SK-N-SH (cell line): ENCODE data around the gene CFAP20DC. TPM values are rescaled to one million over a fixed set of nuclear protein-coding genes. Genes with fewer than 3 reads are reported as not detected.

Source experiments
- CTCF ChIA-PET: fragments of 300-600, 350-600 bp; formaldehyde crosslinking; extraction: SDS; loops from one replicate; lab custom pipeline; 2021; lab: Yijun Ruan, JAX
- POLR2A ChIA-PET: fragments of 350-600 bp; sonication (Branson Sonifier 250); formaldehyde crosslinking; extraction: SDS; loops from one replicate; lab custom pipeline; 2020; ENCODE audit warnings: antibody characterized with exemption, inconsistent platforms; lab: Yijun Ruan, JAX
- DNase-seq: peaks from one replicate; pipeline ENCODE4 v3.0.0; 2012
- H2AFZ ChIP-seq: fragments of 200-600 bp; sonication (generic); 2 replicates; pipeline ENCODE4 v1.8.1; 2016; ENCODE audit warnings: antibody characterized with exemption, mild to moderate bottlenecking, low read depth
- H3F3A ChIP-seq: fragments of 200-600 bp; sonication (generic); replicated peaks from 2 replicates; pipeline ENCODE3; 2016; ENCODE audit warnings: antibody characterized with exemption, mild to moderate bottlenecking; ENCODE audit not compliant: insufficient read depth
- H3K27ac ChIP-seq, 2 experiments: fragments of 200-500 bp in 1 of 2; fragments of 200-600 bp in 1 of 2; sonication (Bioruptor generic) in 1 of 2; sonication (generic), shearing (Covaris generic) in 1 of 2; 2 replicates each; pipeline versions ENCODE4 v1.5.1 to v1.6.1; 2014 to 2016; ENCODE audit warnings: low read depth in 2 of 2, inconsistent platforms in 1 of 2, low read length in 1 of 2, mild to moderate bottlenecking in 1 of 2, mixed read lengths in 1 of 2
- H3K27me3 ChIP-seq: fragments of 200-600 bp; sonication (generic), shearing (Covaris generic); 2 replicates; pipeline ENCODE4 v1.6.1; 2016; ENCODE audit warnings: mixed run types; ENCODE audit not compliant: insufficient read depth
- H3K36me3 ChIP-seq, 2 experiments: fragments of 200-500 bp in 1 of 2; fragments of 200-600 bp in 1 of 2; sonication (Bioruptor generic) in 1 of 2; sonication (generic) in 1 of 2; replicated peaks in 1 of 2; 2 replicates each; pipeline versions ENCODE3 to v1.5.1; 2014 to 2016; ENCODE audit warnings: low read length in 1 of 2, mild to moderate bottlenecking in 1 of 2; ENCODE audit not compliant: insufficient read depth in 2 of 2, control insufficient read depth in 1 of 2
- H3K4me1 ChIP-seq, 2 experiments: fragments of 200-500 bp in 1 of 2; fragments of 200-600 bp in 1 of 2; sonication (Bioruptor generic) in 1 of 2; sonication (generic), shearing (Covaris generic) in 1 of 2; 2 replicates each; pipeline versions ENCODE4 v1.5.1 to v1.6.1; 2014 to 2016; ENCODE audit warnings: low read depth in 1 of 2, low read length in 1 of 2, mixed run types in 1 of 2; ENCODE audit not compliant: insufficient read depth in 2 of 2, control insufficient read depth in 1 of 2
- H3K4me2 ChIP-seq: fragments of 200-600 bp; sonication (generic), shearing (Covaris generic); 2 replicates; pipeline ENCODE4 v1.6.1; 2017; ENCODE audit warnings: mixed run types
- H3K4me3 ChIP-seq, 2 experiments: fragments of 200-500 bp in 1 of 2; fragments of 200-600 bp in 1 of 2; sonication (Bioruptor generic) in 1 of 2; sonication (generic), shearing (Covaris generic) in 1 of 2; 2 replicates each; pipeline versions ENCODE4 v1.5.1 to v1.8.1; 2014 to 2016; ENCODE audit warnings: low read depth in 2 of 2, inconsistent platforms in 1 of 2, low read length in 1 of 2, mild to moderate bottlenecking in 1 of 2, mixed read lengths in 1 of 2, moderate library complexity in 1 of 2
- H3K79me2 ChIP-seq: fragments of 200-600 bp; sonication (generic); 2 replicates; pipeline ENCODE4 v1.8.1; 2017; ENCODE audit warnings: mild to moderate bottlenecking; ENCODE audit not compliant: insufficient read depth
- H3K9ac ChIP-seq: fragments of 200-600 bp; sonication (generic); 2 replicates; pipeline ENCODE4 v1.6.1; 2017; ENCODE audit warnings: mixed run types
- H3K9me2 ChIP-seq: fragments of 200-600 bp; sonication (generic); 2 replicates; pipeline ENCODE4 v1.6.1; 2017; ENCODE audit warnings: mixed run types
- H3K9me3 ChIP-seq: fragments of 200-600 bp; sonication (generic); 2 replicates; pipeline ENCODE4 v1.6.1; 2017; ENCODE audit warnings: mixed run types, mild to moderate bottlenecking, moderate library complexity
- H4K20me1 ChIP-seq: fragments of 200-600 bp; sonication (generic); 2 replicates; pipeline ENCODE4 v1.6.1; 2017; ENCODE audit warnings: mild to moderate bottlenecking, mixed run types; ENCODE audit not compliant: insufficient read depth
- CHD2 ChIP-seq: fragments of 150-350 bp; IDR thresholded peaks from 2 replicates; pipeline ENCODE4 v1.6.1; 2018; ENCODE audit warnings: low read length; ENCODE audit not compliant: partially characterized antibody
- ELF1 ChIP-seq: IDR thresholded peaks from 2 replicates; pipeline ENCODE4 v1.4.0; 2012
- EZH2phosphoT487 ChIP-seq: fragments of 200-600 bp; sonication (generic); IDR thresholded peaks from 2 replicates; pipeline ENCODE4 v1.6.1; 2017; ENCODE audit warnings: low read depth, mixed run types, mild to moderate bottlenecking, antibody characterized with exemption, moderate library complexity, borderline replicate concordance
- FOSL2 ChIP-seq: IDR thresholded peaks from 2 replicates; pipeline ENCODE4 v1.4.0; 2012; ENCODE audit warnings: low read depth, mild to moderate bottlenecking, moderate library complexity, borderline replicate concordance
- MEF2A ChIP-seq: IDR thresholded peaks from 2 replicates; pipeline ENCODE4 v1.4.0; 2012; ENCODE audit warnings: low read depth, borderline replicate concordance
- NRF1 ChIP-seq: IDR thresholded peaks from 2 replicates; pipeline ENCODE4 v1.6.1; 2012; ENCODE audit warnings: low read depth, mild to moderate bottlenecking, low read length
- POLR2AphosphoS5 ChIP-seq: IDR thresholded peaks from 2 replicates; pipeline ENCODE4 v1.6.1; 2012; ENCODE audit warnings: low read depth, low read length
- RAD21 ChIP-seq: IDR thresholded peaks from 2 replicates; pipeline ENCODE4 v1.6.1; 2012; ENCODE audit warnings: mild to moderate bottlenecking, low read length
- RCOR1 ChIP-seq: fragments of 150-350 bp; IDR thresholded peaks from 2 replicates; pipeline ENCODE4 v1.6.1; 2017; ENCODE audit warnings: antibody characterized with exemption, low read length
- RFX5 ChIP-seq: IDR thresholded peaks from 2 replicates; pipeline ENCODE4 v1.6.1; 2012; ENCODE audit warnings: mild to moderate bottlenecking, improper control_type of control experiment, low read length
- RXRA ChIP-seq: IDR thresholded peaks from 2 replicates; pipeline ENCODE4 v1.4.0; 2012; ENCODE audit warnings: low read depth, mild to moderate bottlenecking, borderline replicate concordance
- TAF1 ChIP-seq: IDR thresholded peaks from 2 replicates; pipeline ENCODE4 v1.6.1; 2012; ENCODE audit warnings: low read depth, mild to moderate bottlenecking, low read length, moderate library complexity, borderline replicate concordance
- WGBS: methylation state at CpG from one replicate; pipeline ENCODE4 v1.1.6; 2017; ENCODE audit warnings: low lambda C conversion rate; 5-methylcytosine and 5-hydroxymethylcytosine counted together
- polyA plus RNA-seq, 3 experiments: library from polyadenylated mRNA; depleted of rRNA; stranded (reverse); fragments of >200 nt; gene quantifications; 2 replicates each; pipeline ENCODE4 v1.2.3, GENCODE V29; 2012
- TF ChIP-seq, protein P1 (sequence below): IDR thresholded peaks from 2 replicates; pipeline ENCODE4 v1.4.0; 2012; ENCODE audit warnings: low read depth, borderline replicate concordance
- TF ChIP-seq, protein P2 (sequence below): IDR thresholded peaks from 2 replicates; pipeline ENCODE4 v1.4.0; 2012; ENCODE audit warnings: low read depth
- TF ChIP-seq, protein P3 (sequence below): fragments of 200-600 bp; sonication (generic); IDR thresholded peaks from 2 replicates; pipeline ENCODE4 v1.6.1; 2017; ENCODE audit warnings: antibody characterized with exemption, mild to moderate bottlenecking, moderate library complexity
- TF ChIP-seq, protein P4 (sequence below): fragments of 150-350 bp; IDR thresholded peaks from 2 replicates; pipeline ENCODE4 v1.6.1; 2017; ENCODE audit warnings: antibody characterized with exemption, low read length, low read depth, borderline replicate concordance

The CFAP20DC gene
- polyA plus RNA-seq, 1 of the 3 experiments (the other 2 are of a cell fraction) = 1.8 TPM

DNA sequence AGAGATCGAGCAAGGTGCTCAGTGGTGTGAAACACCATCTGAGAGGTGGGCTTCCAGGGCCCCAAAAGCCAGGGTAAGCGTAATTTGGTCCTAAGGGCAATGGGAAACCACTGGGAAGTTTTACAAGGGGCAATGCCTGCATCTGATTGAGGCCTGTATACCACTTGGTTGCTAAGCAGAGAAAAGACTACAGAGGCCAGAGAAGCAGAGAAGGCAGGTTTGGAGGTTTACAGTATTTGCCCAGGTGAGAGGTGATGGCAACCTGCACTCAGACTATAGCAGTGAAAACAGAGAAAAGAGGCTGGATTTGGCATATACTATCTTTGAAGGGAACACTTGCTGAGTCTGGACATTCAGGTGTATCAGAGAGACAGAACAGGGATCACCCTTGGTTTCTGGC lies 249.8 kb downstream of the CFAP20DC start:
- no peak overlapping the region for H3K4me3 ChIP-seq
- H3K27ac ChIP-seq = no peak overlapping the region
- ChIA-PET POLR2A (no interaction called here), CTCF (interaction anchor here (1.6 kb wide), 1 partner anchor 25 kb away, joined by 3 read pairs; no protein-coding TSS in a partner anchor)
- no peaks in the 10 kb centered on the region for H3K9me3 ChIP-seq
- no peaks in the 10 kb centered on the region for H3K27me3 ChIP-seq
- 65% methylated on average over 2 of the region's 2 CpGs for WGBS
- H2AFZ ChIP-seq = no peak overlapping the region
- peaks cover 0 to 19% of the 10 kb centered on the region in 2 experiments; a peak in 2 of 4 replicates for H3K4me1 ChIP-seq
- H3K36me3 ChIP-seq = no peaks in the 10 kb centered on the region
- H3F3A ChIP-seq = peaks cover 3% of the 10 kb centered on the region
- no peaks in the 10 kb centered on the region for H3K9me2 ChIP-seq
- H3K79me2 ChIP-seq = no peaks in the 10 kb centered on the region
- no peak for DNase-seq
- no peak overlapping the region for H3K4me2 ChIP-seq
- no peaks in the 10 kb centered on the region for H4K20me1 ChIP-seq
- TF ChIP-seq RCOR1 = no peak
- TF ChIP-seq, protein P1, sequence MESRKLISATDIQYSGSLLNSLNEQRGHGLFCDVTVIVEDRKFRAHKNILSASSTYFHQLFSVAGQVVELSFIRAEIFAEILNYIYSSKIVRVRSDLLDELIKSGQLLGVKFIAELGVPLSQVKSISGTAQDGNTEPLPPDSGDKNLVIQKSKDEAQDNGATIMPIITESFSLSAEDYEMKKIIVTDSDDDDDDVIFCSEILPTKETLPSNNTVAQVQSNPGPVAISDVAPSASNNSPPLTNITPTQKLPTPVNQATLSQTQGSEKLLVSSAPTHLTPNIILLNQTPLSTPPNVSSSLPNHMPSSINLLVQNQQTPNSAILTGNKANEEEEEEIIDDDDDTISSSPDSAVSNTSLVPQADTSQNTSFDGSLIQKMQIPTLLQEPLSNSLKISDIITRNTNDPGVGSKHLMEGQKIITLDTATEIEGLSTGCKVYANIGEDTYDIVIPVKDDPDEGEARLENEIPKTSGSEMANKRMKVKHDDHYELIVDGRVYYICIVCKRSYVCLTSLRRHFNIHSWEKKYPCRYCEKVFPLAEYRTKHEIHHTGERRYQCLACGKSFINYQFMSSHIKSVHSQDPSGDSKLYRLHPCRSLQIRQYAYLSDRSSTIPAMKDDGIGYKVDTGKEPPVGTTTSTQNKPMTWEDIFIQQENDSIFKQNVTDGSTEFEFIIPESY = no peak
- TF ChIP-seq, protein P2, sequence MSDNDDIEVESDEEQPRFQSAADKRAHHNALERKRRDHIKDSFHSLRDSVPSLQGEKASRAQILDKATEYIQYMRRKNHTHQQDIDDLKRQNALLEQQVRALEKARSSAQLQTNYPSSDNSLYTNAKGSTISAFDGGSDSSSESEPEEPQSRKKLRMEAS = no peak
- TF ChIP-seq, protein P3, sequence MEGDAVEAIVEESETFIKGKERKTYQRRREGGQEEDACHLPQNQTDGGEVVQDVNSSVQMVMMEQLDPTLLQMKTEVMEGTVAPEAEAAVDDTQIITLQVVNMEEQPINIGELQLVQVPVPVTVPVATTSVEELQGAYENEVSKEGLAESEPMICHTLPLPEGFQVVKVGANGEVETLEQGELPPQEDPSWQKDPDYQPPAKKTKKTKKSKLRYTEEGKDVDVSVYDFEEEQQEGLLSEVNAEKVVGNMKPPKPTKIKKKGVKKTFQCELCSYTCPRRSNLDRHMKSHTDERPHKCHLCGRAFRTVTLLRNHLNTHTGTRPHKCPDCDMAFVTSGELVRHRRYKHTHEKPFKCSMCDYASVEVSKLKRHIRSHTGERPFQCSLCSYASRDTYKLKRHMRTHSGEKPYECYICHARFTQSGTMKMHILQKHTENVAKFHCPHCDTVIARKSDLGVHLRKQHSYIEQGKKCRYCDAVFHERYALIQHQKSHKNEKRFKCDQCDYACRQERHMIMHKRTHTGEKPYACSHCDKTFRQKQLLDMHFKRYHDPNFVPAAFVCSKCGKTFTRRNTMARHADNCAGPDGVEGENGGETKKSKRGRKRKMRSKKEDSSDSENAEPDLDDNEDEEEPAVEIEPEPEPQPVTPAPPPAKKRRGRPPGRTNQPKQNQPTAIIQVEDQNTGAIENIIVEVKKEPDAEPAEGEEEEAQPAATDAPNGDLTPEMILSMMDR = no peak
- no peak for TF ChIP-seq CHD2
- TF ChIP-seq NRF1 = no peak
- TF ChIP-seq, protein P4, sequence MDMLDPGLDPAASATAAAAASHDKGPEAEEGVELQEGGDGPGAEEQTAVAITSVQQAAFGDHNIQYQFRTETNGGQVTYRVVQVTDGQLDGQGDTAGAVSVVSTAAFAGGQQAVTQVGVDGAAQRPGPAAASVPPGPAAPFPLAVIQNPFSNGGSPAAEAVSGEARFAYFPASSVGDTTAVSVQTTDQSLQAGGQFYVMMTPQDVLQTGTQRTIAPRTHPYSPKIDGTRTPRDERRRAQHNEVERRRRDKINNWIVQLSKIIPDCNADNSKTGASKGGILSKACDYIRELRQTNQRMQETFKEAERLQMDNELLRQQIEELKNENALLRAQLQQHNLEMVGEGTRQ = no peak
- TF ChIP-seq TAF1 = no peak
- no peak for TF ChIP-seq FOSL2
- TF ChIP-seq POLR2AphosphoS5 = no peak
- no peak for TF ChIP-seq RFX5
- no peak for TF ChIP-seq EZH2phosphoT487
- TF ChIP-seq MEF2A = no peak
- TF ChIP-seq RXRA = no peak
- TF ChIP-seq ELF1 = no peak
- TF ChIP-seq RAD21 = no peak
- H3K9ac ChIP-seq = no peak overlapping the region
